GM12891 (cell line): ENCODE results near the gene GNAQ.

Experiments
- DNase-seq: peaks from one replicate; pipeline ENCODE4 v3.0.0; 2011; ENCODE audit warnings: low spot score; ENCODE audit not compliant: insufficient read length
- FAIRE-seq: peaks from 2 replicates; lab custom pipeline; 2011; peaks lifted over from hg19 to GRCh38; lab: Jason Lieb, UNC
- PAX5 ChIP-seq: IDR thresholded peaks from 2 replicates; pipeline ENCODE4 v1.6.1; 2011; ENCODE audit warnings: low read length, moderate library complexity, mild to moderate bottlenecking; ENCODE audit not compliant: insufficient read depth, severe bottlenecking
- POLR2A ChIP-seq: IDR thresholded peaks from 2 replicates; pipeline ENCODE4 v1.6.1; 2011; ENCODE audit warnings: low read depth, low read length, control low read depth
- POLR2AphosphoS5 ChIP-seq: IDR thresholded peaks from 2 replicates; pipeline ENCODE4 v1.6.1; 2011; ENCODE audit warnings: low read depth, low read length, control low read depth
- POU2F2 ChIP-seq: IDR thresholded peaks from 2 replicates; pipeline ENCODE4 v1.6.1; 2011; ENCODE audit warnings: low read depth, mild to moderate bottlenecking, control low read depth, low read length, moderate library complexity
- SPI1 ChIP-seq: IDR thresholded peaks from 2 replicates; pipeline ENCODE4 v1.6.1; 2011; ENCODE audit warnings: low read depth, low read length, control low read depth
- TAF1 ChIP-seq: IDR thresholded peaks from 2 replicates; pipeline ENCODE4 v1.6.1; 2011; ENCODE audit warnings: low read depth, low read length, control low read depth

Gene GNAQ

DNA sequence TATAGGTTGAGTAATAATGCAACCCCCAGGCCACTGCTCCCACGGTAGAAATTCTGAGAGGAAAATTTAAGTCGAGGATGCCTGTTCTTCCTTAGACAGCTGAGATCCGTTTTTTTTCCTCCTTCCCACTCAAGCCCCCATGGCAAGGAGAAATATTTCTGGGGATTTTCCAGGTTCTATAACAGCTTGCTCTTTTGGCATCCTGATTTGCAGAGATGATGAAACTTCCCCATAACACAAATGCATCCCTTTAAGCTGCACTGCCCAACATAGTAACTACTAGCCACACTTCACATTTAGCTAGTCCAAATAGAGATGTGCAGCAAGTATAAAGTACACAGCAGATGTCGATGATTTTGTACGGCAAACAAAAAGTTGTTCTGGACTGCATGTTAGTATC is 351.0 kb downstream of the GNAQ start:
- DNase-seq (no peak), FAIRE-seq (no peak)
- no peak for TF ChIP-seq TAF1
- no peak for TF ChIP-seq POU2F2
- no peak for TF ChIP-seq SPI1
- TF ChIP-seq POLR2A = no peak
- TF ChIP-seq POLR2AphosphoS5 = no peak
- TF ChIP-seq PAX5 = no peak

DNA sequence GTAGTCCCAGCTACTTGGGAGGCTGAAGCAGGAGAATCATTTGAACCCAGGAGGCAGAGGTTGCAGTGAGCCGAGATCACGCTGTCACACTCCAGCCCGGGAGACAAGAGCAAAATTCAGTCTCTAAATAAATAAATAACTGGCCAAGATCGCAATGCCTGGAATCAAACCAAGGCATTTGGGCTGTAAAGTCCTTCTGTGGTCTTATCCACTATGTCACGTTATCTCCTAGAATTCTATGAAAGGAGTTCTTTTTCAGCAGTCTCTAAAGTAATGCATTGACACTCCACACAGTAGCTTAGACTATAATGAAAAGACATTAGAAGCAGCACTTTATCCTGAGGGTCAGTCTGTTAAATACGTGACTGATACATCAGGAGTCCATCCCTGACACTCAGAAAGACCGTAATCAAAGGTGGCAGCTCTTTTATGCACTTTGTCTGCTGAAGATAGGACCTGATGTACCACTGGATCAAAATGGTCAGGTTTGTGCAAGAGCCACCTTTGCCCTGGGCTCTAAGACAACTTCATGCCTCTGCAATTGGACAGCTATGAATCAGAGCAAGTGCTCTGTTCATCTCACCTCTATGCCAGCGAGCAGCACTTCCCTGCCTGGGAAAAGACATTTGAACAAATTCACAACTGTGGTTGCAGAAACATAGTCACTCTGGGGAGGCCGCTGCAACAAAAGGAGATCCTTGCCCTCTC is 351.8 kb downstream of the GNAQ start:
- no peak for DNase-seq
- no peak for TF ChIP-seq SPI1
- TF ChIP-seq PAX5 = no peak
- no peak for TF ChIP-seq POU2F2
- no peak for TF ChIP-seq TAF1
- TF ChIP-seq POLR2A = no peak
- no peak for TF ChIP-seq POLR2AphosphoS5
- no peak for FAIRE-seq

DNA sequence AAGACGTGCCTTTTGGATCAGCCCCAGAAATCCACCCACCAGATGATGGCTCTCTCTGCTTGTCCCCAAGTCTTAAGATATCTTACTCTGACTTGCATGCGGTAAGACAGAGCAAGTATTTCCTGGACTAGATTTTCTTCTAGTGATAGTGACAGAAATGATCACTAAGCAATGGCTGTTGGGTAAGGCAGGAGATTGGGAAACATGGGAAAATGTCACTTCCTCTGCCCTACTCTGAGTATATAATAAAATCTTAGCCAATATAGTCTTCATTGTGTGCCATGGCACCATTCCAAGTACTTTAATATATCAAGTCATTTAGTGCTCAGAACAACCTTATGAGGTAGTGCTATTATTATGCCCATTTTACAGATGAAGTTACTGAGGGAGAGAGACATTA is 352.5 kb downstream of the GNAQ start:
- DNase-seq (no peak), FAIRE-seq (no peak)
- no peak for TF ChIP-seq POLR2AphosphoS5
- no peak for TF ChIP-seq POU2F2
- no peak for TF ChIP-seq PAX5
- no peak for TF ChIP-seq TAF1
- TF ChIP-seq SPI1 = no peak
- TF ChIP-seq POLR2A = no peak

DNA sequence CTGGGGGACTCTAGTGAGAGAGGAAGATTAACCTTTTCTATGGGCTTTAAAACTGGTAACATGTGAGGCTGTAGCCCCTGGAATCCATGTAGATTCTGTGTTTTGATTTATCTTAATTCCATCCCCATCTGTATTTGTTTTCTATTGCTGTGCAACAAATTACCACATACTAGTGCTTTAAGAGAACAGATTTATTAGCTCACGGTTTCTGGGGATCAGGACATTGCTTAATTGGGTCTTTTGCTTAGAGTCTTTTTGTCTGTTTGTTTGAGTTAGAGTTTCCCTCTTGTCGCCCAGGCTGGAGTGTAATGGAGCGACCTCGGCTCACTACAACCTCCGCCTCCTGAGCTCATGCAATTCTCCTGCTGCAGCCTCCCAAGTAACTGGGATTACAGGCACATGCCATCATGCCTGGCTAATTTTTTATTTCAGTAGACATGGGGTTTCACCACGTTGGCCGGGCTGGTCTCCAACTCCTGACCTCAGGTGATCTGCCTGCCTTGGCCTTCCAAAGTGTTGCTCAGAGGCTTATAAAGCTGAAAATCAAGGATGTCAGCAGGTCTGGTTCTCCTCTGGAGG is 353.6 kb downstream of the GNAQ start:
- TF ChIP-seq POLR2AphosphoS5 (no peak), POLR2A (no peak), POU2F2 (no peak), PAX5 (no peak), TAF1 (no peak), SPI1 (no peak)
- DNase-seq (no peak), FAIRE-seq (no peak)

DNA sequence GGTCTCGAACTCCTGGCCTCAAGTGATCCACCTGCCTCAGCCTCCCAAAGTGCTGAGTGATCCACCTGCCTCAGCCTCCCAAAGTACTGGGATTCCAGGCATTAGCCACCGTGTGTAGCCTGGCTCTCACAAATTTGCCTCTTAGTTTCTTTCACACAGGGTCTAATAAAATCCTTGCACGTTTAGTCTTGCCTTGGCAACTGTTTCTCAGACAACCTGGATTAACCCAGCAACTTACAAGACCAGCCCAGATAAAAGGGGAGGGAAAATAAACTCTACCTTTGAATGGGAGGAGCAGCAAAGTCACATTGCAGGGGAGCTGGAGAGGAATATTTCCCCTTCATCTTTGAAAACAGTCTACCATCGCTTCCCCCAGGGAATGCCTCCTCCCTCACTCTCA is 354.2 kb downstream of the GNAQ start:
- FAIRE-seq = no peak
- TF ChIP-seq SPI1 (no peak), PAX5 (no peak), TAF1 (no peak), POLR2AphosphoS5 (no peak), POLR2A (no peak), POU2F2 (no peak)
- DNase-seq = no peak

DNA sequence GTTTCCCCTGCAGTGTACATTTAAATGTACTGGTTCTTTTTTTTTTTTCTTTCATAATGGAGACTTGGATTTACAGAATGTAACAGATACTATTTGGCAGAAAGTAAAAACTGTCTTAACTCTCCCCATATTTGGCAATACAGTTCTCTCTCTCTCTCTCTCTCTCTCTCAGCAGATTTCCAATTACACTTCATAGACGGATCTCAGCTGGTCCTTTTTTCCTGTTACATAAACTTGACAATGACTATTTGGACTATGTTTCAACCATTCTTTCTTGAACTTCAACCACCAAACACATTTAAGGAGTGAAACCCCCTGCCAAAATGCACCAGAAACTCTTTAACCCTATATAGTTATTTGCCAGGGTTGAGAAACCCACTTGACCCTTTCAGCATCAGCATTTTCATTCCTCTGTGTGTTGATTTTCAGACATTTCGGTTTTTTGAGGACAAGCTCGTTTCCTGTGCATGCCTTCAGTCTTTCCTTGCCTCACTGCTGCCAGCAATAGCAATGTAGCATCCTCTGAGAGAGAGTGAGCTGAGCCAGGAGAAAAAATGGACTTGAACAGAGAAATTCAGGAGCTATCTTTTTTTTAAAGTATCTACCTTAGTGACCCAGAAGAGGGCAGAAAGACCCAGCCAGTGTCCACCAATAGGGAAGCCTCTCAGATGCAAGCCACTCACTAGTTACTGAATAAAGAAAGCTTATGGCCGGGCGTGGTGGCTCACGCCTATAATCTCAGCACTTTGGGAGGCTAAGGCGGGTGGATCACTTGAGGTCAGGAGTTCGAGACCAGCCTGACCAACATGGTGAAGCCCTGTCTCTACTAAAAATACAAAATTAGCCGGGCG is 357.4 kb downstream of the GNAQ start:
- no peak for DNase-seq
- FAIRE-seq = no peak
- TF ChIP-seq POLR2A = no peak
- no peak for TF ChIP-seq POLR2AphosphoS5
- TF ChIP-seq PAX5 = no peak
- no peak for TF ChIP-seq POU2F2
- no peak for TF ChIP-seq SPI1
- no peak for TF ChIP-seq TAF1

DNA sequence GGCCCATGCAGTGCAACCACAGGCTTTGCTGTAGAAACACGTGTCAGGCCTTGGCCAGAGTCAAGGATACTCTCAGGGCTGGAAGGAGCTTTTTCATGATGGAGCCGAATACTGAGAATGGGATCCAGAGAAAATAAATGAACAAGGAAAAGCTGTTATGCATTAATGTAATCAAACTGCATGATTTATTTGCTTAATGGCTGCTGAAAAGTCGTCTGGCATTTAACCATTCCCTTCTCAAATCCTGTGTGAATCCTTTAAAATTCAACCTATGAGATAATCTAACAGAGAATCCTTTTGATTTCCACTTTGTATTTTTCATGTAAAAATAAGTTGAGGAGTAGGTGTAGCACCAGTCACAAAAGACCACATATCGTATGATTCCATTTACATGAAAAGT is 359.4 kb downstream of the GNAQ start:
- no peak for FAIRE-seq
- DNase-seq = no peak
- TF ChIP-seq TAF1 (no peak), PAX5 (no peak), POLR2A (no peak), POU2F2 (no peak), POLR2AphosphoS5 (no peak), SPI1 (no peak)

DNA sequence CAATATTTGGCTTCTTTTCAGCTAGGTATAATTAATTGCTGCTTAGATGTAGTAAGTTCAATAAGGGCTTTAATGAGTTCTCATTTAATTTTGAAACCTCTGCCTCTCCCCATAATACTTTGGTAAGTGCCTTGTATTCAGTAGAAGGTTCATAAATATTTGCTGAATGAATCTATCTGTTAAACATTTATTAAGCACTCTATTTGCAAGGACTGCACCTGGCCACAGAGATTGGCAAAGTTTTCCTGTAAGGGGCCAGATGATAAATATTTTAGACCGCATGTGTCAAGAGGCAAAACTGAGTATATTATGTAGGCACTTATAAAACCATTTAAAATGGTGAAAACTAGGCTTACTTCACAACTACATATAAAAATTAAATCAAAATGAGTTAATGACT is 364.5 kb downstream of the GNAQ start:
- TF ChIP-seq POU2F2 = no peak
- TF ChIP-seq TAF1 = no peak
- no peak for TF ChIP-seq POLR2A
- TF ChIP-seq POLR2AphosphoS5 = no peak
- DNase-seq (no peak), FAIRE-seq (no peak)
